ENCODE results near the gene TNFRSF4. TPM values are rescaled to one million over a fixed set of nuclear protein-coding genes. Genes with fewer than 3 reads are reported as not detected.

Gene TNFRSF4
- total and polyA plus RNA-seq, 10 of the 15 experiments (the other 5 are each of a cell fraction or from before 2014, with no cell fraction given): 0.05 to 7.3 (median 2.5) TPM; not detected in 1

GRCh38 chr1:1250786-1251284 is 36.9 kb upstream of the TNFRSF4 start (continued):
- TF ChIP-seq, protein P1, sequence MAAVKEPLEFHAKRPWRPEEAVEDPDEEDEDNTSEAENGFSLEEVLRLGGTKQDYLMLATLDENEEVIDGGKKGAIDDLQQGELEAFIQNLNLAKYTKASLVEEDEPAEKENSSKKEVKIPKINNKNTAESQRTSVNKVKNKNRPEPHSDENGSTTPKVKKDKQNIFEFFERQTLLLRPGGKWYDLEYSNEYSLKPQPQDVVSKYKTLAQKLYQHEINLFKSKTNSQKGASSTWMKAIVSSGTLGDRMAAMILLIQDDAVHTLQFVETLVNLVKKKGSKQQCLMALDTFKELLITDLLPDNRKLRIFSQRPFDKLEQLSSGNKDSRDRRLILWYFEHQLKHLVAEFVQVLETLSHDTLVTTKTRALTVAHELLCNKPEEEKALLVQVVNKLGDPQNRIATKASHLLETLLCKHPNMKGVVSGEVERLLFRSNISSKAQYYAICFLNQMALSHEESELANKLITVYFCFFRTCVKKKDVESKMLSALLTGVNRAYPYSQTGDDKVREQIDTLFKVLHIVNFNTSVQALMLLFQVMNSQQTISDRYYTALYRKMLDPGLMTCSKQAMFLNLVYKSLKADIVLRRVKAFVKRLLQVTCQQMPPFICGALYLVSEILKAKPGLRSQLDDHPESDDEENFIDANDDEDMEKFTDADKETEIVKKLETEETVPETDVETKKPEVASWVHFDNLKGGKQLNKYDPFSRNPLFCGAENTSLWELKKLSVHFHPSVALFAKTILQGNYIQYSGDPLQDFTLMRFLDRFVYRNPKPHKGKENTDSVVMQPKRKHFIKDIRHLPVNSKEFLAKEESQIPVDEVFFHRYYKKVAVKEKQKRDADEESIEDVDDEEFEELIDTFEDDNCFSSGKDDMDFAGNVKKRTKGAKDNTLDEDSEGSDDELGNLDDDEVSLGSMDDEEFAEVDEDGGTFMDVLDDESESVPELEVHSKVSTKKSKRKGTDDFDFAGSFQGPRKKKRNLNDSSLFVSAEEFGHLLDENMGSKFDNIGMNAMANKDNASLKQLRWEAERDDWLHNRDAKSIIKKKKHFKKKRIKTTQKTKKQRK (IDR thresholded peaks at IDR 0.05; ENCODE audit: low read depth, low read length): no peak
- TF ChIP-seq, protein P2, sequence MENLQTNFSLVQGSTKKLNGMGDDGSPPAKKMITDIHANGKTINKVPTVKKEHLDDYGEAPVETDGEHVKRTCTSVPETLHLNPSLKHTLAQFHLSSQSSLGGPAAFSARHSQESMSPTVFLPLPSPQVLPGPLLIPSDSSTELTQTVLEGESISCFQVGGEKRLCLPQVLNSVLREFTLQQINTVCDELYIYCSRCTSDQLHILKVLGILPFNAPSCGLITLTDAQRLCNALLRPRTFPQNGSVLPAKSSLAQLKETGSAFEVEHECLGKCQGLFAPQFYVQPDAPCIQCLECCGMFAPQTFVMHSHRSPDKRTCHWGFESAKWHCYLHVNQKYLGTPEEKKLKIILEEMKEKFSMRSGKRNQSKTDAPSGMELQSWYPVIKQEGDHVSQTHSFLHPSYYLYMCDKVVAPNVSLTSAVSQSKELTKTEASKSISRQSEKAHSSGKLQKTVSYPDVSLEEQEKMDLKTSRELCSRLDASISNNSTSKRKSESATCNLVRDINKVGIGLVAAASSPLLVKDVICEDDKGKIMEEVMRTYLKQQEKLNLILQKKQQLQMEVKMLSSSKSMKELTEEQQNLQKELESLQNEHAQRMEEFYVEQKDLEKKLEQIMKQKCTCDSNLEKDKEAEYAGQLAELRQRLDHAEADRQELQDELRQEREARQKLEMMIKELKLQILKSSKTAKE (IDR thresholded peaks at IDR 0.05; ENCODE audit: low read depth, poor library complexity, severe bottlenecking): peak; percentile 65
- TF ChIP-seq ZNF384 (IDR thresholded peaks at IDR 0.05; ENCODE audit: borderline replicate concordance, low read depth, low read length) (no peak), SMAD1 (IDR thresholded peaks at IDR 0.05; ENCODE audit: low read depth, partially characterized antibody) (peak; percentile 18), SMAD5 (IDR thresholded peaks at IDR 0.05; ENCODE audit: low read depth) (no peak), CREM (IDR thresholded peaks at IDR 0.05; ENCODE audit: low read depth) (peak; percentile 34; the same call in 1 of the 2 replicates), E2F4 (IDR thresholded peaks at IDR 0.05; ENCODE audit: low read depth, low read length) (no peak), IRF4 (IDR thresholded peaks at IDR 0.05; ENCODE audit: low read depth, low read length) (no peak), EGR1 (IDR thresholded peaks at IDR 0.05; ENCODE audit: borderline replicate concordance in 1 of 2, low read depth in 2 of 2, low read length in 2 of 2) (0 out of 3 replicates have a peak, but pooled peaks of 1 of the 2 experiments have one; percentile 22), ZNF622 (IDR thresholded peaks at IDR 0.05) (no peak), RAD21 (IDR thresholded peaks at IDR 0.05; ENCODE audit: insufficient read depth, low read depth, low read length) (no peak), ZBTB40 (IDR thresholded peaks at IDR 0.05; ENCODE audit: borderline replicate concordance) (no peak), CHD4 (IDR thresholded peaks at IDR 0.05) (no peak), NFYB (IDR thresholded peaks at IDR 0.05; ENCODE audit: insufficient read depth, low read depth, low read length) (no peak), RAD51 (IDR thresholded peaks at IDR 0.05) (peak; percentile 93), POLR2AphosphoS2 (IDR thresholded peaks at IDR 0.05; ENCODE audit: low read depth, low read length) (peak; percentile 79; the same call in 1 of the 2 replicates)
- TF ChIP-seq, protein P3, sequence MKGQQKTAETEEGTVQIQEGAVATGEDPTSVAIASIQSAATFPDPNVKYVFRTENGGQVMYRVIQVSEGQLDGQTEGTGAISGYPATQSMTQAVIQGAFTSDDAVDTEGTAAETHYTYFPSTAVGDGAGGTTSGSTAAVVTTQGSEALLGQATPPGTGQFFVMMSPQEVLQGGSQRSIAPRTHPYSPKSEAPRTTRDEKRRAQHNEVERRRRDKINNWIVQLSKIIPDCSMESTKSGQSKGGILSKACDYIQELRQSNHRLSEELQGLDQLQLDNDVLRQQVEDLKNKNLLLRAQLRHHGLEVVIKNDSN (IDR thresholded peaks at IDR 0.05; ENCODE audit: borderline replicate concordance, extremely low read length, insufficient read depth, low read depth, low read length): peak; percentile 74
